ENCODE measurements around the gene ELOVL7. TPM values are rescaled to one million over a fixed set of nuclear protein-coding genes. Genes with fewer than 3 reads are reported as not detected.
"Not testable (repeated sequence)": the region's sequence is repeated elsewhere in the genome, so short reads cannot be mapped to it uniquely, and the experiment has no call there.

ELOVL7 gene
- polyA plus RNA-seq, 1 donor, result 0.16 TPM

DNA sequence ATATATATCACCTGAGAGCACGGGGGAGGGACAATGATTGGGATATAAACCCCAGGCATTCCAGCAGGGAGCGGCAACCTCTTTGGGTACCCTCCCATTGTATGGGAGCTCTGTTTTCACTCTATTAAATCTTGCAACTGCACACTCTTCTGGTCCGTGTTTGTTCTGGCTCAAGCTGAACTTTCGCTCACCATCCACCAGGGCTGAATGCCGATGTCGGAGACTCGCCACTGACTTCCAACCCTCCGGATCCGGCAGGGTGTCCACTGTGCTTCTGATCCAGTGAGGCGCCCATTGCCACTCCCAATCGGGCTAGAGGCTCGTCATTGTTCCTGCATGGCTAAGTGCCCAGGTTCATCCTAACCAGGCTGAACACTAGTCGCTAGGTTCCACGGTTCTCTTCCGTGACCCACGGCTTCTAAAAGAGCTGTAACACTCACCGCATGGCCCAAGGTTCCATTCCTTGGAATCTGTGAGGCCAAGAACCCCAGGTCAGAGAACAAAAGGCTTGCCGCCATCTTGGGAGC, 48.6 kb downstream of the ELOVL7 start:
- DNase-seq (ENCODE audit: low read depth), result not testable (repeated sequence)

DNA sequence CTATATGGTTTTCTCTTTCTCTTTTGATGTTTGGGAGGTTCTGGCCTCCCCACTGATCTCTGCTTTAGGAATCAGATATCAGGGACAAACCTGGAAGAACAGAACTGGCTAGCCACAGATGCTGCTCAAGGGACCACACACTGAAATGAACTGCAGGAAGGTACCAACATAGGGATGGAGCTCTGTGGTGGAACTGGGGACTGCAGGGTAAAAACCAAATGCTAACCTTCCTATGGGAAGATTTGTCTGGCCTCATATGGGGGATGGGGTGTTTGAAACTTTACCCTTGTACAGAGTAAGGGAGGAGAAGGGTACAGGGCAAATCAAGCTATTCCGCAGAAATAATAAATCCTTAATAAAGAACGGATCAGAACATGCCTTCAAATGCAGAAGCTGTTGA, 49.4 kb downstream of the ELOVL7 start:
- DNase-seq (ENCODE audit: low read depth), result no peak

DNA sequence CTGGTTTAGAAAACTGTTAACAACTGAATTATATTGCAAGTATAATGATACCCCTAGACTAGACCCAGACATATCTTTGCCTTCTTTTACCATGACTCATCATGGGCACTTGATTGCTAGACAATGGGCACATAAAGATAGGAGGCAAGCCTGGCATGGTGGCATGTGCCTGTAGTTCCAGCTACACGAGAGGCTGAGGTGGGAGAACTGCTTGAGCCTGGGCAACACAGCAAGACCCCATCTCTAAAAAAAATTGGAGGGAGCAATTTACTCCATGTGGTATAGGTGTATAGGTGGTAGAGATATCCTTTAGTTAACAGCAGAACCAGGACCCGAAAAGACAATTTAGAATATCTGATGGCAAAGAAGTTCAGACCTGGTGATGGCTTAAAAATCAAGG, 51.6 kb downstream of the ELOVL7 start:
- DNase-seq (ENCODE audit: low read depth), result no peak

GRCh38 chr5:60789551-60789950, 54.5 kb downstream of the ELOVL7 start:
- no peak for DNase-seq (ENCODE audit: low read depth)

GRCh38 chr5:60788863-60789513, 55.1 kb downstream of the ELOVL7 start:
- no peak for DNase-seq (ENCODE audit: low read depth)

DNA sequence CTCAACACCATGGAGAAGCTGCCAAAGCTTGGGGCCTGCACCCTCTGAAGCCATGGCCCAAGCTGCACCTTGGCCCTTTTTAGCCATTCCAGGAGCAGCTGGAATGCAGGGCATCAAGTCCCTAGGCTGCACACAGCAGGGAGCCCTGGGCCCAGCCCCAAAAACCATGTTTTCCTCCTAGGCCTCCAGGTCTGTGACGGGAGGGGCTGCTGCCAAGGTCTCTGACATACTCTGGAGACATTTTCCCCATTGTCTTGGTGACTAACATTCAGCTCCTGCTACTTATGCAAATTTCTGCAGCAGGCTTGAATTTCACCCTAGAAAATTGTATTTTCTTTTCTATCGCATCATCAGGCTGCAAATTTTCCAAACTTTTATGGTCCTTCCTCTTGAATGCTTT, 64.6 kb downstream of the ELOVL7 start:
- no peak for DNase-seq (ENCODE audit: low read depth)

DNA sequence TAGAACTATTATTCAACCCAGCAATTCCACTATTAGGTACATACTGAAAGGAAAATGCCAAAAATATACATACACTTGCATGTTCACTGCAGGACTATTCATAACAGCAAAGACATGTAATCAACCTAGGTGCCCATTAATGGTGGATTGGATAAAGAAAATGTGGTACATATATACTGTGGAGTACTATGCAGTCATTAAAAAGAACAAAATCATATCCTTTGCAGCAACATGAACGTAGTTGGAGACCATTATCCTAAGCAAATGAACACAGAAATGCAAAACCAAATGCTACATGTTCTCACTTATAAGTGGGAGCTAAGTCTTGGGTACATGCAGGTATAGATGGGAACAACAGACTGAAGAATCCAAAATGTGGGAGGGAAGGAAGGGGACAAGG, 67.7 kb downstream of the ELOVL7 start:
- no peak for DNase-seq (ENCODE audit: low read depth)

- DNase-seq (ENCODE audit: low read depth), result no peak
Measured at GRCh38 chr5:60765019-60765709, 78.9 kb downstream of the ELOVL7 start.

DNA sequence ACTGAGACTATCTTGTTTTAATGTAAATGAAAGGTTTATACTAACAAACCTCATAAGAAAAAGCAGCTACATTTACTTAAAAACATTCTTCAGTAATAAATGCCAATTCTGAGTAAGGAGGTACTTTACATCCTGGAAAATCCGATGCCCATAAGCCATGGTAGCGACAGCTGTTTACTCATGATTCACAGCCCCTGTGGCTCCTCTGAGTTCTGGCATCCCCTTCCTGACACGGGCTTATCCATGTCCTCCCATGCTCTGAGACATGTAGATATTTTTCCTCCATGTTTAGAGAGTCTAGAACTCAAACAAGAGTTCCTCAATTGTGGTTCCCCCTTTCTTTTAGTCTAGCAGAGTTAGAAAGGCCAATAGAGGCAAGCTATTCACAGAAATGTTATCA, 81.0 kb downstream of the ELOVL7 start:
- DNase-seq (ENCODE audit: low read depth), result no peak

GRCh38 chr5:60754495-60754894, 89.6 kb downstream of the ELOVL7 start:
- DNase-seq (ENCODE audit: low read depth), result no peak

DNA sequence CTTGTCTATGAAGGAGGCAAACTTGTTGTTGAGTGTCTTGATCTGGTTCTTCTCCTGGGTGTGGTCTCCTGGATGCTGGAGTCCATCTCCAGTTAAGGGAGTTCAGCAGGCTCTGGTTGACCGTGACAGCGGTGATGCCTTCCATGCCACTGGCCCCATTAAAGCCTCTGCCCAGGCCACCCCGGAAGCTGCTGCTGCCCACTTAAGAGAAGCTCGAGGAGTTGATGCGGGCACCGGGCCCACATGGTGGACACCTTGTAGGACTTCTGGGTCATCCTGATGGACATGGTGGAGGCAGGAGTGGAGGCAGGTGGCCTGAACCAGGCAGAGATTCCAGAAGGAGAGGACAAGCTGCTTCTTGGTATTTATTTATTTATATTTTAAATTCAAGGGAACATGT, 99.4 kb downstream of the ELOVL7 start:
- no peak for DNase-seq (ENCODE audit: low read depth)

DNA sequence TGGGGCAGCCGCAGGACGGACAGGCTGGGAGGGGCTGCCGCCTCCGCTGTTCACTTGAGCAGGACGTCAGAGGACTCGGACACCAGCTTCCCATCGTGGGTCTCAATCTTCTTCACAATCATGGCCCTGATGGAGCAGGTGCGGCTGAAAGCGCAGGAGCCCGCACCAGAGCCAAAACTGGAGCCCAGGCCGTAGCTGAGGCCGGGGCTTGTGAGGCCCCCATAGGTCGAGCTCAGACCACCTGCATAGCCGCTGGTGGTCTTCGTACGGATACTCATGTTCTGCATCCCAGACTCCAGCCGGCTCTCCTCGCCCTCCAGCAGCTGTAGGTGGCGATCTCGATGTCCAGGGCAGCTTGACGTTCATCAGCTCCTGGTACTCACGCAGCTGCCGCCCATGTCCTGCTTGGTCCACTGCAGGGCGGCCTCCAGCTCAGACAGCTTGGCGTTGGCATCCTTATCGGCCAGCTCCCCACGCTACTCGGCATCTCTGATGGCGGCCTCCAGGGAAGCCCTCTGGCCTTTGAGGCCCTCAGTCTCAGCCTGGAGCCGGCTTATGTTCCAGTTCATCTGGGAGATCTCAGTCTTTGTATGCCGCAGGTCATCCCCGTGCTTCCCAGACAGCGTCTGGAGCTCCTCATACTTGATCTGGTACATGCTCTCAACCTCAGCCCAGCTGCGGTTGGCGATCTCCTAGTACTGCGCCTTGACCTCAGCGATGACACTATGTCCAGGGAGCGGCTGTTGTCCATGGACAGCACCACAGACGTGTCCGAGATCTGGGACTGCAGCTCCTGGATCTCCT, 100.4 kb downstream of the ELOVL7 start:
- DNase-seq (ENCODE audit: low read depth), result no peak

GRCh38 chr5:60740322-60740721, 103.7 kb downstream of the ELOVL7 start:
- DNase-seq (ENCODE audit: low read depth), result no peak

GRCh38 chr5:60738933-60739332, 105.1 kb downstream of the ELOVL7 start:
- DNase-seq (ENCODE audit: low read depth), result no peak

DNA sequence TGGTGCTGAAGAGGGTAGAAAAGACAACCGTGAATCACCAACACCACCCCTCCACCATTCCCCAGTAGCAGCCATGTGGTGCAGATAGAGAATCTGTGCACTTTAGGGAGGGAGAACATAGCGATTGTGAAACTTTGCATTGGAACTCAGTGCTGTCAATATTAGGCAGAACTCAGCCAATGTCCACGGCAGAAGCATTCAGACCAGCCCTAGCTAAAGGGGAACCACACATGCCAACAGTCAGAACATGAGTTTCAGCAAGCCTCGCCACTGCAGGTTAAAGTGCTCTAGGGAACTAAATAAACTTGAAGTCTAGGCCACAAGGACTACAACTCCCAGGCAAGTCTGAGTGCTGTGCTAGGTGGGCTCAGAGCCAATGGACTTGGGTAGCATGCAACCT, 105.6 kb downstream of the ELOVL7 start:
- DNase-seq (ENCODE audit: low read depth), result no peak

DNA sequence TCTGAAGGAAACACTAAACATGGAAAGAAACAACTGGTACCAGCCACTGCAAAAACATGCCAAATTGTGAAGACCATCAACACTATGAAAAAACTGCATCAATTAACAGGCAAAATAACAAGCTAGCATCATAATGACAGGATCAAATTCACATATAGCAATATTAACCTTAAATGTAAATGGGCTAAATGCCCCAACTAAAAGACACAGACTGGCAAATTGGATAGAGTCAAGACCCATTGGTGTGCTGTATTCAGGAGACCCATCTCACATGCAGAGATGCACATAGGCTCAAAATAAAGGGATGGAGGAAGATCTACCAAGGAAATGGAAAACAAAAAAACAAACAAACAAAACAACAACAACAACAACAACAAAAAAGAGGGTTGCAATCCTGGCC, 113.2 kb downstream of the ELOVL7 start:
- not testable (repeated sequence) for DNase-seq (ENCODE audit: low read depth)

GRCh38 chr5:60727033-60727679, 116.9 kb downstream of the ELOVL7 start:
- no peak for DNase-seq (ENCODE audit: low read depth)

DNA sequence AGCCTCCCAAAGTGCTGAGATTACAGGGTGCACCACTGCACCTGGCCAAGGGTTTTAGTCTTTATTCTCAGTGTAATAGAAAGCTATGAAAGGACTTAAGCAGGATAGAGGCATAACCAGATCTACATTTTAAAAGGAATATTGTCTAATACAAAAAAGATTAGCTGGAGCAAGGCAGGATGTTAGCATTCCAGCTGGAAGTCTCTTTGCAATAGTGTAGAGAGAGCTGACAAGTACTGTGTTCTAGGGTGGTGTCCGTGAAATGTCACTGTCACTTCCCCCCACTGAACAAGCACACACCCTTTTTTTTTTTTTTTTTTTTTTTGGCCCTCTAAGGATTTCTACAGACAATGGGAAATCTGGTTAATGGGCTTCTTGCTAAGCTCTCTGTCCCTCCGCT, 119.9 kb downstream of the ELOVL7 start:
- DNase-seq (ENCODE audit: low read depth), result no peak

- DNase-seq (ENCODE audit: low read depth), result no peak
Measured at GRCh38 chr5:60722416-60722815, 121.7 kb downstream of the ELOVL7 start.

GRCh38 chr5:60719329-60719728, 124.7 kb downstream of the ELOVL7 start:
- DNase-seq (ENCODE audit: low read depth), result no peak

- DNase-seq (ENCODE audit: low read depth), result no peak
Measured at GRCh38 chr5:60718166-60718892, 125.7 kb downstream of the ELOVL7 start.

Data from forelimb muscle (tissue), 1 donor.